ENCODE measurements around the gene B3GALT6.

The B3GALT6 gene

DNA sequence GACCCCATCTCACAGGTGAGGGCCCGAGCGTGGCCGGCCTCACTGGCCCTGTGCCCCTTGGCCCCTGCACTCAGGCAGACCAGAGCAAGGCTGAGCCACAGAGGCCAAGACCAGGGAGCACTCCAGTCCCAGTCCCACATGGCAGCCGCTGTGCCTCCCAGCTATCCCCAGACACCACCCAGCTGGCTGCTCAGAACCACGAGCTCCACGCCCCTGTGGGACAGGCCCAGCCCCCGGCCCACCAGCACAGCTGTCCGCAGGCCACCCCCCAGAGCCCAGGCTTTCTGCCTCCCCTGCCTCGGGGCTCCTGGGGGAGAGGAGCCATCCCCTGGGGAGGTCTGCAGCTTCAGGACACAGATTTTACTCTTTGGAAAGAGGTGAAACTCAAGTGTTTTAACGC lies 23.6 kb downstream of the B3GALT6 start:
- no peak for FAIRE-seq
- TF ChIP-seq POLR2A (IDR thresholded peaks at IDR 0.05; ENCODE audit: low read depth, low read length) = no peak
- no peak for DNase-seq (ENCODE audit: insufficient read length, low spot score)

DNA sequence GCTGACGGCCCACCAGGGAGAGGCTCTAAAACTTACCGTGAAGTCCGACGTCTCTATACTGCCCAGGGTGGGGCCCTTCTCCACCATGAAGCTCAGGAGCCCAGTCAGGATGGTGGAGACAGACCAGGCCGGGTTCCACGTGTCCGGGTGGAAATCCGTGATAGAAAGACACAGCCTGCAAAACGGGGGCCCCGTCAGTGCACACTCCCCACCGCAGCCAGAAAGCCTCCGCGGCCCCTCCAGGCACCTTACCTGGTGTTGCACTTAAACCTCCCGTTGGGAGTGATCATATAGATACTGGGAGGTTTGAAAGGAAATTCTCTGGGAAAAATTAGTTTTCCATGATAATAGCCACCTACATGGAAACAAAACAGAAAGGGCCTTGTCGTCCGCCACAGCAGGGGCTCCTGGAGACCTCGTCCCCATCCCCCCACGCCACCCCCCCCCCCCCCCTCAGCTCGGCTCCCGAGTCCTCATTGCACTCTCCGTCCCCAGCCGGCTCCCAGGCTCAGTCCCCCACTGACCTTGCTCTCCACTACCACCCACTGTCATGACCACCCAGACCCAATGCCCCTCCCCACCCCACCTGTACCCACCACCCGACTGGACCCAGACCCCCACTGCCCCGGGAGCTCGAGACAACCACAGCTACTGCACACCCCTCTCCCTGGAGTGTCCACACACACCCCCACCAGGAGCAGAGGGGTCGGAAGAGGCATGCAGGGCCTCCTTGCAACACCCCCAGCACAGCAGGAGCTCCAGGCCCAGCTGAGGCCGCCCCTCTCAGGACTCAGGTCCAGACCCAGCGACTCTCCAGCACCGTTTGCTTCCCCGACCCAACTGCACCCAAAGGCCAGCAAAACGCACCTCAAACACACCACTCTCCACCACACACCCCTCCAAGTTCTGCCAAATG lies 25.2 kb downstream of the B3GALT6 start:
- DNase-seq (ENCODE audit: insufficient read length, low spot score) = no peak
- FAIRE-seq = no peak
- TF ChIP-seq POLR2A (IDR thresholded peaks at IDR 0.05; ENCODE audit: low read depth, low read length) = no peak

DNA sequence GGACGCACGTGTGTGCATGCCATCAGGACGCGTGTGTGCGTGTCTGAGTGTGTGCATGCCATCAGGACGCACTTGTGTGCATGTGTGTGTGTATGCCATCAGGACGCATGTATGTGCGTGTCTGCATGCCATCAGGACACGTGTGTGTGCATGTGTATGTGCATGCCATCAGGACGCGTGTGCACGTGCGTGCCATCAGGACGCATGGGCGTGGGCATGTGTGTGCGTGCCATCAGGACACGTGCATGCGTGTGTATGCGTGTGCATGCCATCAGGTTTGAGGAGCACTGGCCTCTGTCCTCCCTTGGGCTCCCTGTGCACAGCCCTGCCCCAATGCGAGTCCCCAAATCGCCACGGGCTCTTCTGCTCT lies 27.1 kb downstream of the B3GALT6 start:
- FAIRE-seq (no peak), DNase-seq (ENCODE audit: insufficient read length, low spot score) (no peak)
- TF ChIP-seq POLR2A (IDR thresholded peaks at IDR 0.05; ENCODE audit: low read depth, low read length) = no peak

DNA sequence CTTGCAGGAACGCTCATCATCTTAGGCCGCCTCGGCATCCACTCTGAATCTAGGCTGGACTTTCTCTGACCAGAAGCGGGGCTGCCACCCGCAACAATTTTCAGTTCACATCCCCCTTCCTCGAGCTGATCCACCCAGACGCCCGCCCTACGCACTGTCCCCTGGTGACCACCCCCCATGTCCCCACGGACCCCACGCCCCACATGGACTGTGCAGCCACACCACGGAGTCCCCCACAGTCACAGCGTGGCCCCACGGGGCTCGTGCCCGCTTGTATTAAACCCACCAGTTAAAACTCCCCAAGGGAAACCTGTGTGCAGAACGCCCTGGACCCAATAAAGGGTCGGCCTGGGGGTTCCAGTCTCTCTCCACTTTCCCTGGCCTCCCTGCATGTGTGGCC lies 27.5 kb downstream of the B3GALT6 start:
- DNase-seq (ENCODE audit: insufficient read length, low spot score) = no peak
- no peak for TF ChIP-seq POLR2A (IDR thresholded peaks at IDR 0.05; ENCODE audit: low read depth, low read length)
- FAIRE-seq = no peak

DNA sequence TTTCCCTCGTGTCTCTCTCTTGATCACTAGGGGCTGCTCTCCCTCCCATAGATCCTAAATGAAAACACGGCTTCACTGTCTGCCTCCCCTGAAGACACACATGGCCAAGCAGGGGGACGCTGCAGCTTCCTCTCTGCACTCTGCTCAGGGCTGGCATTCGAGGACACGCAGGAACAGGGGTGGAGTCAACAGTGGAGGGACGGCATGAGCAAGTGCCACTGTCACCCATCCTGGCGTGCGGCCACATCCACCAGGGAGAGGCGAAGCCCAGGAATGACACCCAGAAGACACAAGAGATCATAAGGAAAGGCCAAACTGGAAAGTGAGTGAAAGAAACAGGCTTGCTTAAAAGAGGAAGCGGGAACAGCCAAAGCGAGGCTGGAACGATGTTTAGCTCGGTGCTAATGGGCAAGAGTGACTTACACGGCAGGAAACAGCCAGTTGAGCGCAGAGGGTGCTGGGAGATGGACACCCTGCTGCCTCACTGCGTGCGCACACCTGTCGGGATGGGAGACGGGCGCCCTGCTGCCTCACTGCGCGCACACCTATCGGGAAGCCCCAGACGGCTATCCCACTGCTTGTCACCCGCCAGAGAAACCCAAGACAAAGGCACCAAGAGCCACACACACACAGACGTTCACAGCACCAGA lies 28.0 kb downstream of the B3GALT6 start:
- no peak for TF ChIP-seq POLR2A (IDR thresholded peaks at IDR 0.05; ENCODE audit: low read depth, low read length)
- DNase-seq (ENCODE audit: insufficient read length, low spot score) (no peak), FAIRE-seq (no peak)

DNA sequence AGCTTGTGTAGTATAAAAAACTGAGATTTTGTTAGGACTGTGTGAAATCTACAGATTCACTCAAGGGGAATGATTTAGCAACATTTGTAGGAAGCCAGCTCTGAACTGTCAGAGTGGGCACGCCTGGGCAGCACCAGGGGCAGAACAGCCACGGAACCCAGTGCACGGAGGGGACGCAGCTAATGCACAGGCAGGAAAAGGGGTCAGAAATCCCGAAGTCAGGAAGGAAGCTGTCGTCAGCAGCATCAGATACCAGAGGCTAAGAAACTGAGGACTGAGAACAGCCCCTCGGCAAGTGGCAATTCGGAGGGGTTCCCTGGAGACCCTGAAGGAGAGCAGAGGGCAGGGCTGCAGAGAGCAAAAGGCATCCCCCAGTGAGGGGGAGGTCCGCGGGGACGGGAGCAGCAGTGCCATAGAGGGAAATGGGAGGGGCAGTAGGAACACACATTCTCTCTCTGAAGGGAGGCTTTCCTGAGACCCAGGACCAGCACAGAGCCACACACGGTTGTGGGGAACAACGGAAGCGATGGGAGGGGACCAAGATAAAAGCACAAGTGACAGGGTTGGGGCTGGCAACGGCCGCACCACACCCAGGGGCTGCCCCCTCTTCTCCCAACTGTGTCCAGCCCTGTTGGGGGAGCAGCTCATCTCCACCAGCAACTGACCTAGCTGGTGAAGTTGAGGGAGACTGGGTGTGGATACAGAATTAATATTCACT lies 29.0 kb downstream of the B3GALT6 start:
- TF ChIP-seq POLR2A (IDR thresholded peaks at IDR 0.05; ENCODE audit: low read depth, low read length) = no peak
- no peak for FAIRE-seq
- no peak for DNase-seq (ENCODE audit: insufficient read length, low spot score)

DNA sequence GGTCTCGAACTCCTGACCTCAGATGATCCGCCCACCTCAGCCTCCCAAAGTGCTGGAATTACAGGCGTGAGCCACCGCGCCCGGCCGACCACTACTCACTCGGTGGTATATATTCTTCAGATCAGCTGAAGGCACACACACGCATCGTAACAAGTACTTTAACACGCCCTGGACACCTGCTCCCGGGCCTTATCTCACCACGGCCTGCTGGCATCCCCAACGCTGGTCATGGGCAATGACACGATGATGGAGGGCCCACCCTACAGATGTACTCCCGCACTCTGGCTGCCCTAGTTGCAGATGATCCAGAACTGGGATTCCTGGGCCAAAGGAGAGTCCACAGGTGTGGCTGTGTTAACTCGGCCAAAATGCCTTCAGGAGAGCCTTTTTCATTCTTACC lies 30.0 kb downstream of the B3GALT6 start:
- TF ChIP-seq POLR2A (IDR thresholded peaks at IDR 0.05; ENCODE audit: low read depth, low read length) = no peak
- FAIRE-seq (no peak), DNase-seq (ENCODE audit: insufficient read length, low spot score) (no peak)

DNA sequence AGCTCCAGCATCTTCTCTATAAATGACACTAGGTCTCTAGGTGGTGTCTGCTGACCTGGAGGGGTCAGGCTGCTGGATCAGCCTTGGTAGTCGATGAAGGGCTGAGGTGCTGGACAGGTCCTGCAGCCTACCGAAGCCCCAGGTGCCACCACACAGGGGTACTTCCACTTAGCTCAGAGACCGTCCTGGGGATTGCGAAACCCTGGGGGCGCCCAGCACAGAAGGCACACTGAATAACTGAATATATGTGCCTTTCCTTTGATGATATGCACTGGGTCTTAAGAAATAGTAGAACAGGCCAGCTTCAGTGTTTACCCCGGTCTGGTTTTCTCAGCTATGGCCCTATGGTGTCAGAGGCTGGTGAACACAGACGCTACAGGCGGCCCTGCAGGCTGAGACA lies 30.7 kb downstream of the B3GALT6 start:
- no peak for TF ChIP-seq POLR2A (IDR thresholded peaks at IDR 0.05; ENCODE audit: low read depth, low read length)
- FAIRE-seq (no peak), DNase-seq (ENCODE audit: insufficient read length, low spot score) (no peak)

DNA sequence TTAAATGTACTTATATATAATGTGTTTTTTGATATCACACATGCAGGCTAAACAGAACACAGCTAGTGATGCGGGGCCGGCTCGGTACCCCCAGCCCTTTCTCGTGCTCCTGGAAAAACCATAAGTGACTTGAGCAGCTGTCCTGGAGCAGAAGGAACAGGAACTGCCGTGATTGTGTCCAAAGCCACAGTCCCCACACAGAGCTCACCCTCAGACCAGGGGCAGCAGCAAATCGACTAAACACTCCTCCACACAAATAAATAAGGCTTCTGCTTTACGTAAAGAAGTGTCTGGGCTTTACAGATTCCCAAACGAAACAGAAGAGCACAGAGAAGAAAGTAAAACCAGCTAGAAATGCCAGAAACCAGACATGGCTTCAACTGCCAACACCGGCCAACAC lies 32.0 kb downstream of the B3GALT6 start:
- DNase-seq (ENCODE audit: insufficient read length, low spot score) (no peak), FAIRE-seq (no peak)
- no peak for TF ChIP-seq POLR2A (IDR thresholded peaks at IDR 0.05; ENCODE audit: low read depth, low read length)

DNA sequence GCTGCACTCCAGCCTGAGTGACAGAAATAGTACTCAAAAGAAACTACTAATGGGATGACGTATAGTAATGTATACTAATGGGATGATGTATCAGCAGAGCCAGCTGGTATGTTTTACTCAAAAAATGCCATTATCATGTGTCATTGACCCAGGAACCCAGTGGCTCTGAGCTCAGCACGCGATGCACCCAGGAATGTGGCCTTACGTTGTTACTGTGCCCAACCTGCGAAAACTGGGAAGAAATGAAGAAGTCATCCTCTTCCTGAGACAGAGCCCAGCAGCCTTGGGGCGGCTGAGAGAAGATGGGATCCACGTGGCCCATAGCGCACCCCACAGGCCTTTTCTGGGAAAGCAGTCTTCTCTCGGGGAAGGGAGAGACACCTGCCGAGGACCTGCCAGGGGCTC lies 32.8 kb downstream of the B3GALT6 start:
- FAIRE-seq (peak; percentile 88), DNase-seq (ENCODE audit: insufficient read length, low spot score) (peak; percentile 92)
- TF ChIP-seq POLR2A (IDR thresholded peaks at IDR 0.05; ENCODE audit: low read depth, low read length) = no peak

DNA sequence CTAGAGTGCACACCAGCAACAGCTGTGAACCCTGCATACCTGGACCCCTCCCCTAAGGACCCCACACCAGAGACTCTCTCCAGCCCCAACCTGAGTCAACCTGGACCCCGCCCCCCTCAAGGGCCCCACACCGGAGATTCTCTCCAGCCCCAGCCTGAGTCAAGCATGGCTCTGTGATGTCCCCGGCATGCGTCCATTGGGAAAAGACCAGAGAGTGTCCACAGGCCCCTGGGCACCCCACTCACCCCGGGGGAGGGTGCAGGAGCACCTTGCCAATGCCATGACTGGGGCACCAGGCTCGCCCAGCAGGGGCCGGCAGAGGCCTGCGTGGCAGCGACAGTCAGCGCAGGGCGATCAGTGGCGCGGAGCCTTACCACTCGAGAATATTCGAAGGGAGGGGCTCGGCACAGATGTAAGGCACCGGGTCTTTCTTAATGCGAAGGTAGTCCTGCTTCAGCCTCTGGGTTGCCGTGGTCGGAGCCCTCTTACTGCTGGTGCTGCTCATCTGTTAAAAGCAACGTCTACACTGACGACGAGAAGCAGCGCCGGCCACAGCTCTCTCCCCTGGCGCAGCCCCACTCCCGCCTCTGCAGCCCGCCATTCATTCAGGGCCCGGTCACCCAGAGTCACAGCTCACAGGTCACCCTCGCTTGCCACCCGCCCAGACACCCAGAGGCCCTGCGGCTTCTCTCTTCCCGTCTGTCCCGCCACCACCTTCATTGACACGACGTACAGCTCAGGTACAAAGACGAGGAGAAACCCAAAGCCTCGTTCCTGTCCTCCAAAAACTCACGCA lies 35.6 kb downstream of the B3GALT6 start:
- no peak for DNase-seq (ENCODE audit: insufficient read length, low spot score)
- TF ChIP-seq POLR2A (IDR thresholded peaks at IDR 0.05; ENCODE audit: low read depth, low read length) = no peak
- FAIRE-seq = no peak

DNA sequence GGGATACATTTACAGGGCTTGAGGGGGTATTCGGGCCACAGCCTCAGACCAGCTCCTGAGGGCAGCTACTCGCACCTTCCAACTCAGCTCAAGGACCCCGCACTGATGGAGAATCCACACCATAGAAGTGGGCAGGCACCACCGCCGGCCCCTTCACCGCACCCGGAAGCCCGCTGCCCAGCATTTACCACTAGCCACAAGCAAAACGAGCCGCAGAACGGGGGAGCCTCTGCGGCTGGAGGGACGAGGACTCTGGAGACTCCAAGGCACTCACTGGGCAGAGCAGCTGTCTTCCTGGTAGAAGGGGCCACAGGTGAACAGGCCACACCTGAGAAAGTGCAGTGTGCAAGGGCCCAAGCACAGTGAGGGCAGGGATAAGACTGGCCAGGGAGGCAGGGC lies 36.2 kb downstream of the B3GALT6 start:
- DNase-seq (ENCODE audit: insufficient read length, low spot score) (no peak), FAIRE-seq (no peak)
- no peak for TF ChIP-seq POLR2A (IDR thresholded peaks at IDR 0.05; ENCODE audit: low read depth, low read length)

DNA sequence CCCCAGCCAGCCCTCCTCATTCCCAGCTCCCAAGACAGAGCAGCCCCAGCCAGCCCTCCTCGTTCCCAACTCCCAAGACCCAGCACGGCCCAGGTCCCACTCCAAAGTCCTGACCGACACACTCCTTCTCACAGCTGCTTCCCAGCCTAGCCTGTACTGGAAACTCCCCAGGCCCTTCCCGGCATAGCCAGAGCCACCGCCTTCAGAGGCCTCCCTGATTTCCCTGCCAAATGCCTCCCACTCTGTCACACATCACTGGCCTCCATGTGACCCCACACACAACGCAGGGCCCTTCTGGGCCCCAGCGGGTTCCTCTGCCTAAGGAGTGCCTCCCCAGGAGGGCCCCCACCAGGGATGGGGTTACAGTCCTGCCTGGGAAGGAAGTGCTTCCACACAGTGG lies 38.8 kb downstream of the B3GALT6 start:
- DNase-seq (ENCODE audit: insufficient read length, low spot score) (no peak), FAIRE-seq (no peak)
- TF ChIP-seq POLR2A (IDR thresholded peaks at IDR 0.05; ENCODE audit: low read depth, low read length) = no peak
